Measurements from ENCODE around the gene HOXC9. TPM values are rescaled to one million over a fixed set of nuclear protein-coding genes. Genes with fewer than 3 reads are reported as not detected.
A peak's percentile ranks its signal among the peaks of the same experiment; 100 is the strongest.

Gene HOXC9
- total RNA-seq, 2 donors from 2014 or later = not detected

DNA sequence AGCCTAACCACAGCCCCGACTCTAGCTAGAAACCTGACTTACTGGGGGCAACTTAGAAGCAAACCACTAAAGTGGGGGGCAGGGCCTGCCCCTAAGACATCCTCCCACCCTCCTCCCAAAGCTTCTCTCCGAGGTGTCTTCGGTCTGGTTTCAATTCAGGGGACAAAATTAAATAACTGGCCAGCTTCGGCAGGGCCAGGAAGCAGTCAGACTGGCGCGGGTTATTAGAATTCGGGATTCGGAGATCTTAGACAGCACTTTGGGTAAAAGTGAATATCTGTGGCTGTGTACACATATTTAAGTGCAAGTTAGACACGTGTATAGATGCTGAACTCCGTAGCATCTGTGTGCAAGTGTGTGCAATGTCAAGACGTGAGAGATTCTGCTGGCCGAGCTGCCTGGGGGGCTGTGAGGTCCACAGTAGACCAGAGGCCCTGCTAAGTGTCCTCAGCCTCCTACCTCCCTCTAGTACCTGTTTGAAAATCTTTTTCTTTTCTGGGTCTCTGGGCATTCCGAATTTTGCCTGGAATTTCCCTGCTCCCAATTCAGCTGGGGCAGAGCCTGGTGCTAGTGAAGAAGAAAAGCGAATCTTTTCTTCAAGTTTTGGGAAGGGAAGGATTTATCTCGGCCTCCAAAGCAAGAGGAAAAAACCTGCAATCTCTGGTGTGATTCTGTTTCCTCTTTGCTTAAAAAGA, 19.0 kb upstream of the HOXC9 start:
- DNase-seq (ENCODE audit: low spot score in 2 of 2) (no peak), ATAC-seq (no peak)
- Mint-ChIP-seq H3K27ac (no peak overlapping the region), H3K36me3 (peaks cover 0 to 10% of the 10 kb centered on the region in 2 donors), H3K9me3 (no peaks in the 10 kb centered on the region)

DNA sequence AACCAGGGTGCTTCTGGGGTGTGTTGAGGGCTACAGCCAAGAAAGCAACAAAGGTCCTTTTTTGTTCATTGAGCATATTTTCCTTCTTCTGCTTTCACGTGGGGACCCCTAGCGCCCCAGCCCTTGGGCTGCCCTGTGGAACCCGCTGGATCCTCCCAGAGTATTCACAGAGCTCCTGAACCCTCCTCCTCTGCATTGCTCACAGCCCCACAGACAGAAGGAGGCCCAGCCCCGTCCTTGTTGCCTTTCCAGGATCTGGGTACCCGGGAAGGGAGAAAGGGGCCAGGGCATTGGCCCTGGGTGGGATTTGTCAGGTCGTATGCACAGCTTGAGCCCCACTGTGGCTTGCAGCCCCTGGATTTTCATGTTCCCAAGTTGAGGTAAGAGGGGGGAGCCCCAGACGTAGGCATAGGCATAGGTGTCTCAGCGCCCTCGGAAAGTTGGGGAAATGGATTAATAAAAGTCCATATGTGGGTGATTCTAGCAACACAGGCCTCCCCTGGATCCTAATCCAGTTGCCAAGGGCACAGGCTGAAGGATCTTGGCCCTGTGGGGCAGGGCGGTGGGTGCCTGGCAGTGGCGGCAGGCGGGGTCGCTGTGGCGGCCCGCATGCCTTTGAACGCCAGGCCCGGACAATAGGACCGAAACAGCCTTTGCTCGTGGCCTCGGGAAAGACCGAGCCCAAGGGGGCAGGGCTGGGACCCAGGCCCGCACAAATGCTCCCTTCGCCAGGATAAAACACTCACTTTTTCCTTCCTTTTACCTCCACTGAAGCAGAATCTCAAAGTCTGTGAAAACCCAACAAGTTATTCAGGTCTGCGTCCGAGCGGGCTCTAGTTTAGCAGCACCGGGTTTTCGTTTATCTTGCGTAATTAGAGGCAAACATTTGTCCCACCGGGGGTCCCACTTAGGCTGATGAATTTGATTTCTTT, 18.1 kb upstream of the HOXC9 start:
- ATAC-seq (no peak), DNase-seq (ENCODE audit: low spot score in 2 of 2) (no peak)
- Mint-ChIP-seq H3K9me3 (no peaks in the 10 kb centered on the region), H3K36me3 (peaks cover 8 to 10% of the 10 kb centered on the region in 2 donors), H3K27ac (no peak overlapping the region)

DNA sequence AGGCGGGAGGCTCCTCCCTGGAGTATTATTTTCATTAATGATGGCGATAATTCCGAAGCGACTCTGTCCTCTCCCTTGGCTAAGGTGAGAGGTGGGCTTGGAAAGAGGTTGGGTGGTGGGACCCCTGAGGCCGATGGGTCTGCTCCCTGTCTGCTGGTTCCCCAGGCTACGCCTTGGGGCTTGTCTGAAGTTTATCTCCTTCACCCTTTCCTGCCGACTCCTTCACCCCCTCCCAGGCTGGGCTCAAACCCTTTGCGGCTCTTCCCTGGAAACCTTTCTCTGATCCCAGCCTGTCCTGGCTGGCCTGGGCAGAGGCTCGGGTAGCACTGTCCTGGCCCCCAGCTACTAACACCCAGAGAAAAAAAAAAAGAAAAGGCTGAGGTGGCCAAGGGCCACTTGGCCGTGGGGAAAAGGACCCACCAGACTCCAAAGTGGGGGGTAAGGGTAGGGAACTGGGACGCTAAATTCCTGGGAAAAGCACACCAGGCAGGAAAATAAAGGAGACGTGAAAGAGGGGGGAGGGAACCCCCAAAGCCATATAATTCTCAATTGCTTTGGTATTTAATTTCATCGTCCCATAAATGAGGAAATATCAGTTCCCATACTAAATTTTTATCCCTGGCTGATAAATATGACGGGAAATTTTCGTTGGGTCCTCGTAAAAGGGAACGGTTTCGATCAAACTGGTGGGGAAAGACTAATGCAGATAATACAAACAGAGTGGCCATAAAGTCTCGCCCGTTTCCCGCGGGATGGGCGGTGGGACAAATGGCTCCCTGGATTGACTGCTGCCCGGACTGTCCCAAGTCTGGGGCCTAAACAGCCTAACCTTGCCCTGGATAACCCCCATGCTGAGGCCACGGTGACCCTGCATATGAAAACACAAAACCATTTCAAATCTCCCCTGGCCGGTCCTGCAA, 17.1 kb upstream of the HOXC9 start:
- H3K27ac Mint-ChIP-seq = peak overlapping the region in 1 of 2 donors; percentile 29
- H3K9me3 Mint-ChIP-seq = no peaks in the 10 kb centered on the region
- no peak for DNase-seq (ENCODE audit: low spot score in 2 of 2)
- peaks cover 10% of the 10 kb centered on the region in 2 donors for H3K36me3 Mint-ChIP-seq
- ATAC-seq = no peak

DNA sequence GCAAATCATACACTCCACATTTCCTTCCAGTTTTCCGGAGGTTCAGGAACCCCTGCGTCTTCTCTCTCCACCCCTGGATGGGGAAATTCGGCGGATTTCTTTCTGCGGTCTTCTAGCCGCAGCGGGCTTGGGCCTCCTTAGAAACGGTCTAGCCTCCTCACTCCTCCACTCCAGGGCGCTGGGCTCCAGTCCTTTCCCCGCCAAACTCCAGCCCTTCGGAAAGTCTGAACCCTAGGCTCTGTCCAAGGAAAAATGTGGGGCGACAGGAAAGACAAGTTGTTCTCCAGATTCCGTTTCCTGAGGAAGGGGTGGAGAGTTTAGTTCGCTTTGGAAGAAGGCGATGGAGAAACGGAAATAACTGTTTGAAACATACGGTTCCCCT, 16.4 kb upstream of the HOXC9 start:
- H3K36me3 Mint-ChIP-seq = peaks cover 10% of the 10 kb centered on the region in 2 donors
- H3K27ac Mint-ChIP-seq = peak overlapping the region in 1 of 2 donors; percentile 29
- H3K9me3 Mint-ChIP-seq = no peaks in the 10 kb centered on the region
- ATAC-seq (no peak), DNase-seq (ENCODE audit: low spot score in 2 of 2) (no peak)

DNA sequence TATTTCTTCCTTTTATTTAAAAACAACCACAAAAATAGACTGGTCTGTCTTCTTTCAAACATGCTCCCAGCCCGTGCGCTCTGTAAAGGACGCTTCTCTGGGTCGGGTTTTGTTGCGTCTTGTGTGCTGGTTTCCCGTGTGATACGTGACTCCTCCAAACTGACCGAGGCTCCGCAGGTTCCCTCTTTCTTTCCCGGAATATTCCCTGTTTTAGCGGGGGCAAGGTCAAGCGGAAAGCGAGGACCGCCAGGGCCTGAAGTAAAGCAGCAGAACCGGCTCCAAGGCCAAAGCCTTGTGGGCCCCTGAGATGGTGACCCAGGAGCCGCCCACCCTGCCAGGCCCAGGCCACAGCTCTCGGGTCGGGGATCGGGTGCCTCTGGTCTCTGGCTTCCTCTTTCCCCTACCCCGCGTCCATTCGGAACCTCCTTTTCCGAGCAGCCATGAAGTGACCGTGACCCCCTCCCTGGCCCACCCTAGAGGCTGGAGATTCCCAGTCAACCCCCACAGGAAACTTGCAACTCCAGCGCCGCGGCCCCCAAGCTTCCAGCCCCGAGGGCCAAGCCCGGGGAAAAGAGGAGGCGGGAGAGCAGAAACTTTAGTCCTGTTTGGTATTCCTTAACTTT, 15.9 kb upstream of the HOXC9 start:
- no peak for ATAC-seq
- DNase-seq (ENCODE audit: low spot score in 2 of 2) = no peak
- H3K36me3 Mint-ChIP-seq = peaks cover 10% of the 10 kb centered on the region in 2 donors
- no peaks in the 10 kb centered on the region for H3K9me3 Mint-ChIP-seq
- H3K27ac Mint-ChIP-seq = no peak overlapping the region

DNA sequence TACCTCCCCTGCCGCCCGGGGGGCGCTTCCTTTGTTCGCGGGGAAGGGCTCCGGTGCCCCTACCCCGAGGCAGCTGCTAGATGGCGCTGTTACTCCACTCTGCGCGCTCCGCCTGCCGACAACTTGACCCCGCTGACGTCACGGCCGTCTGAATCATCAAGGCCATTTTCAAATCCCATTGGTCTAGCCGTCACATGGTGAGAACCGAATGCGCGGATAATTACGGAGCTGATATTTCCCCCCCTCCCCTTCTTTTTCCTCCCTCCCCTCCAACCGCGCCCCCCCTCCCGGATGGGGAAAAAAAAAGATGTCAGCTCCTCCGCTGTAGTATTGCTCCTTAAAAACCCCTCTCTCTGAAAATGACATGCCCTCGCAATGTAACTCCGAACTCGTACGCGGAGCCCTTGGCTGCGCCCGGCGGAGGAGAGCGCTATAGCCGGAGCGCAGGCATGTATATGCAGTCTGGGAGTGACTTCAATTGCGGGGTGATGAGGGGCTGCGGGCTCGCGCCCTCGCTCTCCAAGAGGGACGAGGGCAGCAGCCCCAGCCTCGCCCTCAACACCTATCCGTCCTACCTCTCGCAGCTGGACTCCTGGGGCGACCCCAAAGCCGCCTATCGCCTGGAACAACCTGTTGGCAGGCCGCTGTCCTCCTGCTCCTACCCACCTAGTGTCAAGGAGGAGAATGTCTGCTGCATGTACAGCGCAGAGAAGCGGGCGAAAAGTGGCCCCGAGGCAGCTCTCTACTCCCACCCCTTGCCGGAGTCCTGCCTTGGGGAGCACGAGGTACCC, 14.9 kb upstream of the HOXC9 start, which contains the start of gene HOXC10:
HOXC10 (plus strand) TSS at position 246 of the 791 bp plus-strand sequence; CDS start at position 360, 114 bp downstream.
- Mint-ChIP-seq H3K36me3 (peaks cover 4 to 10% of the 10 kb centered on the region in 2 donors), H3K27ac (peak within 1 kb of the TSS in 1 of 2 donors; percentile 80), H3K9me3 (no peaks in the 10 kb centered on the region)
- ATAC-seq (peak; percentile 80 to 85), DNase-seq (ENCODE audit: low spot score in 2 of 2) (peak; percentile 69 to 88)

DNA sequence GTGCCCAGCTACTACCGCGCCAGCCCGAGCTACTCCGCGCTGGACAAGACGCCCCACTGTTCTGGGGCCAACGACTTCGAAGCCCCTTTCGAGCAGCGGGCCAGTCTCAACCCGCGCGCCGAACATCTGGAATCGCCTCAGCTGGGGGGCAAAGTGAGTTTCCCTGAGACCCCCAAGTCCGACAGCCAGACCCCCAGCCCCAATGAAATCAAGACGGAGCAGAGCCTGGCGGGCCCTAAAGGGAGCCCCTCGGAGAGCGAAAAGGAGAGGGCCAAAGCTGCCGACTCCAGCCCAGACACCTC, 14.3 kb upstream of the HOXC9 start:
- Mint-ChIP-seq H3K27ac (no peak overlapping the region), H3K9me3 (no peaks in the 10 kb centered on the region)

DNA sequence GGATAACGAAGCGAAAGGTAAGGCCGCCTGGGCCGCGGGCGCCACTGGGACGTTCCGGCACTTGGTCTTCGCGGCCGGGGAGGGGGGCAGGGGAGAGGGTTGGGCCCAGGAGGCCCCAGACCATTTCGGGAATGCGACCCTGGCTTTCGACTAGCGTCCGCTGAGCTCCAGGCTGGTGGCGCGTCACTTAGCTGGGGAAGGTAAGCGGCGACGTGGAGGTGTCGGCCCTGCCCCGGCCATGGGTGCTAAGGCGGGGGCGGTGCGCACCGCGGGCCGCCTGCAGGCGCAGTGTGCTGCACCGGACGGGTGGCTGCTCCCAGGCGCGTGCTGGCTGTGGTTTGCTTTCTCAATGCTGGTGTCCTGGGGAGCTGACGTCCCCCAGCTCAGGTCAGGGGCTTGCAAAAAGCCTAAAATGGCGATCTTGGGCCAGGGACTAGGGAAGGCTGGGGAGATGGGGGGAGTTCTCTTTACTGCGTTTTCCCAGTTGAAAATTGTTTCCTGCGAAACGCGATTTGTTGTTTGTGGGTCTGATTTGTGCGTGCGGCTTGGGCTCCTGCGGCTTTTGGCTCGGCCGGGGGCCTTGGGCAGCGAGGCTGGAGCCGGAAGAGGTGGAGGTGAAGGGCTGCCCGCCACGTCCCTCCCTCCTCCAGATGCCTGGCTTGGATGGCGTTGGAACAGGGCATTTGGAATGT, 13.8 kb upstream of the HOXC9 start:
- H3K9me3 Mint-ChIP-seq = no peaks in the 10 kb centered on the region
- no peak overlapping the region for H3K27ac Mint-ChIP-seq
- DNase-seq (ENCODE audit: low spot score in 2 of 2) (no peak), ATAC-seq (peak in 1 of 2 donors; percentile 41)
- H3K36me3 Mint-ChIP-seq = peaks cover 0 to 10% of the 10 kb centered on the region in 2 donors

More for the DNA sequence above, 14.3 kb upstream of the HOXC9 start:
- DNase-seq (ENCODE audit: low spot score in 2 of 2) = no peak
- peaks cover 0 to 10% of the 10 kb centered on the region in 2 donors for H3K36me3 Mint-ChIP-seq
- no peak for ATAC-seq

DNA sequence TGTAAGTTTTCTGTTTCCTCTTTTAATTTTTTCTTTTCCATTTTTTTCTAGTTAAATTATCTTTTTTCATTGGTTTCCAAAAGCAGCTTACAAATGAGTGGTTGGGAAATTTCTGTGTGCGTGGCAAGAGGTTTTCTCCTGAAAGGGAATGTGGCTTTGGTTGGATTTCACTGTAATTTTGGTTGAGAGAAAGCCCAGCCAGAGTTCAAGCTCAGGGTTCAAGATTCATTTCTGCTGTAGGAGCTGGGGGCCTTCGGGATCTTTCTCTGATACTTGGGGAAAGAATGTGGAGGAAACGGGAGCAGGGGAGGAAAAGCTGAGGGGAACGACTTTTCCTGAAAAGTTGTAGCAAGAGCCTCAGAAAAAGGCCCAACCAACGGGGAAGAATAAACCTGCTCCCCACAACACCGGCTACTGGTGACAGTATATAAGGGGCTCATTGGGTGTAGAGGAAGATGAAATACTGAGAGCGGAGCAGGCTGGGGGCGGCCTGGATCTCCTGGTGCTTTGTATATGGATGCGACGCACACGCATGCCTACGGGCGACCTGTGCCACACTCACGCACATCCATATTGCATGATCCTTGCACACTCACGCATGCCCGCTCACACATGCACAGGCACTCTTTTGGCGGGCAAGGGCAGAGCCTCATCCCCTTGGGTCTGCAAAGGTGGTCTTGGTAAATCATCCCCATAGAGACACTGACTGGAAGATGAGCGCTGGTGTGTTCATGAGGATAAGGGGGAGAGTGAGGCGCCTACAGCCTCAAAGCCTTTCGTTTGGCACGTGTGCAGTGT, 13.1 kb upstream of the HOXC9 start:
- ATAC-seq (no peak), DNase-seq (ENCODE audit: low spot score in 2 of 2) (no peak)
- peaks cover 0 to 10% of the 10 kb centered on the region in 2 donors for H3K36me3 Mint-ChIP-seq
- no peaks in the 10 kb centered on the region for H3K9me3 Mint-ChIP-seq
- H3K27ac Mint-ChIP-seq = no peak overlapping the region

DNA sequence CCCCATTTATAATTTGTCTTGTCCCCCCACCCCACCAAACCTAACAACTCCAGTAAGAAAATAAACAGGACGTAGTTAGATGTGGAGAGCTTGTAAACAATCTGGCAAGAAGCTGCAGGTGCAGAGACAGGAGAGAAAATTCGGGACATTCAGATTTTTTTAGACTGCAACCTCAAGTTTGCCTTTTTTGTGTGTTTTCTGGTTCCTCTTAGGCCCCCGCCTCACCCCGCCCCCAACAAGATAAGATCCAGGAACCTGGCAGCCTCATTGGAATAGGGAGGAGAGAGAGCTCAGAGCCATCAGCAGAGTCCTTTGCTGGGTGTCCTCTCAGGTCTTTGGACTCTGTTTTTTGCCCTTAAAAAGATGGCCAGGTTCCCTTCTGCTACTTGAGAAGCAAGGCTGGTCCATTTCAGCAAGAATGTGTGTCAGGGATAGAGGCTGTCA, 12.2 kb upstream of the HOXC9 start:
- no peak for DNase-seq (ENCODE audit: low spot score in 2 of 2)
- H3K9me3 Mint-ChIP-seq = no peaks in the 10 kb centered on the region

DNA sequence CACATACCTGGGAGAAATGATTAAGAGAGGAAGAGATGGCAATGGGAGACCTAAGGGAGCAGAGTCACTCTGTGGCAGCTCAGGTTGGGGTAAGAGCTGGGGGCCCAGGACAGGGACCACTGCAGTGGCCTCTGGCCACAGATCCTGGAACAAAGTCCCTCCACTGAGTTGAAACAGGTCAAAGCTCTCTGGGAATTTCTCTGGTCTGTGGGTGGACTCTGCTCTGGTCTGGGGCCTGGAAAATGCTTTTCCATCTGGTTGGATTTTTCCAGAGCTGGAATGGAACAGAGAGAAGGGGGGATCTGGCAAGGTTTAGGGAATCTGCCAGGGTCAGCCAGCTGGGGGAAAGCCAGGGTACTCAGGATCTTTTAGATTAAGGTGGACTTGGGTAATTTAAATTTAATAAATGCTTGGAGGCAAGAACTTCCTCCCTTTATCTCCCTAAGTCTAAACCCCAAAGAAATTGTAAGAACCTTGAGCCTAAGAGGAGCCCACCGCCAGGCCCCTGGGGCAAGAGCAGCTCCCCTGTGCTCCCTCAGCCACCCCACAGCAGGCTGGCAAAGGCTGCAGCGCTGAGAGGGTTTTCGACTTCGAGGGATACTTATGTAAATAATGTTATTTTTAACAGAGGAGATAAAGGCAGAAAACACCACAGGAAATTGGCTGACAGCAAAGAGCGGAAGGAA, 11.3 kb upstream of the HOXC9 start:
- no peak overlapping the region for H3K27ac Mint-ChIP-seq
- DNase-seq (ENCODE audit: low spot score in 2 of 2) (no peak), ATAC-seq (no peak)
- H3K9me3 Mint-ChIP-seq = no peaks in the 10 kb centered on the region
- peaks cover 6 to 10% of the 10 kb centered on the region in 2 donors for H3K36me3 Mint-ChIP-seq

More for the DNA sequence above, 12.2 kb upstream of the HOXC9 start:
- ATAC-seq = no peak
- no peak overlapping the region for H3K27ac Mint-ChIP-seq
- peaks cover 0 to 10% of the 10 kb centered on the region in 2 donors for H3K36me3 Mint-ChIP-seq

DNA sequence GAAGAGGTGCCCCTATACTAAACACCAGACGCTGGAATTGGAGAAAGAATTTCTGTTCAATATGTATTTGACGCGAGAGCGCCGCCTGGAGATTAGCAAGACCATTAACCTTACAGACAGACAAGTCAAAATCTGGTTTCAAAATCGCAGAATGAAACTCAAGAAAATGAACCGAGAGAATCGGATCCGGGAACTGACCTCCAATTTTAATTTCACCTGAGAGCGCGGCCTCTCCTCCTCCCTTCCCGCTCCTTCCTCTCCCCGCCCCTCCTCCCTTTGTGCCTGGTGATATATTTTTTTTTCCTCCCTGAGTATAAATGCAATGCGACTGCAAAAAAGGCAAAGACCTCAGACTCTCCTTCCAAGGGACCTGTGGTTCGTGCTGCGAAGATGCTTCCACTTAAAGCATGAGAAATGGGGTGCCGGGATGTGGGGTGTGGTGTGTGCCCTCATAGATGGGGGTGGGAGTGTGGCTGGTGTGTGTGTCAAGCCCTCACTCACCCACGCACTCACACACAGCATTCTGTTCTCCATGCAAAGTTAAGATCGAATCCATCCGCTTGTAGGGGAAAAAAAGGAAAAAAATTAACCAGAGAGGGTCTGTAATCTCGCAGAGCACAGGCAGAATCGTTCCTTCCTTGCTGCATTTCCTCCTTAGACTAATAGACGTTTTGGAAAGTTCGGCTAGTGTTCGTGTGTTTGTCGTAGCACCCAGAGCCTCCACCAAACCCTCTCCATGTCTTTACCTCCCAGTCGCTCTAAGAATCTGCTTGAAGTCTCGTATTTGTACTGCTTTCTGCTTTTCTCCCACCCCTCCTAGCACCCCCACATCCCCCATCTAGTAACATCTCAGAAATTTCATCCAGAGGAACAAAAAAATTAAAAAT, 10.5 kb upstream of the HOXC9 start:
- ATAC-seq (peak in 1 of 2 donors; percentile 39), DNase-seq (ENCODE audit: low spot score in 2 of 2) (no peak)
- Mint-ChIP-seq H3K36me3 (peaks cover 10 to 12% of the 10 kb centered on the region in 2 donors), H3K27ac (no peak overlapping the region), H3K9me3 (no peaks in the 10 kb centered on the region)

Measured in activated naive CD4-positive, alpha-beta T cell treated with anti-CD3 and anti-CD28 coated beads, Interleukin-2, amount 50 U/mL, for 72 hours (primary cell).